GM18861 (cell line): ENCODE measurements around the gene EPHA6.
"Not testable (repeated sequence)": the region's sequence is repeated elsewhere in the genome, so short reads cannot be mapped to it uniquely, and the experiment has no call there.

Experiments
- ATAC-seq: cut with Tn5 transposase; IDR thresholded peaks from one replicate; pipeline ENCODE4 v1.9.1; 2021; ENCODE audit not compliant: unreplicated experiment

Gene EPHA6

DNA sequence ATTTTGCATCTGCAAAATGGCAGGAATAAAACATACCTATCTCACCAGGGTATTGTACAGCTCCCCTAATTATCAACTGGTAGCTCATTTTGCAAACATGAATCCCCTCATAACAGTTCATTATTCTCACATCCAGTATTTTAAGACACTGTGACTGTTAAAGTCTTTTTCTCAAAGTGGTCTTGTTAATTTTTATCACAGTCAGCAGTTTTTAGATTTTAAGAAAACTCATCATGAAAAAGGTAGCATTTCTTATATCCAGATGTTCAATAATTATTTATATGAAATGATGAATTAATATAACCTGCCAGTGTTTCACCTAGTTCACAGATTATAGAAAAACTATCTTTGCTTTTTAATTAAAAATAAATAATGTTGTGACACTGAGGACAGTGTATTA lies 595.2 kb downstream of the EPHA6 start:
- ATAC-seq, result no peak

DNA sequence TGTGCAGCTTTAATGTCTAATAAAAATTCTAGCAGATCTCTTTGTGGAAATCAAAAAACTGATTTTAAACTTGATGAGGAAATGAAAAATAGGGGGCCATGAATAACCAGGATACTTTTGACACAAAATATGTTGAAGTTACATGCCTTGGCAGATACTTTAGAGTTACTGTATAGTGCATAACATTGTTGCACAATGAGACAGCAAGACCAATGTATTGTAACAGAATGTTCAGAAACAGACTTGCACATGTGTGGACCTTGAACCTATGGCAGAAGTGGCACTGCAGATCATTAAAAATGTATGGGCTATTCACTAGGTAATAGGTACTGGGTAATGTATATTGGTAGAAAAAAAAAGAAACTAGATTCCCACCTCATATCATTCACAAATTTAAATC lies 607.2 kb downstream of the EPHA6 start:
- ATAC-seq, result no peak

DNA sequence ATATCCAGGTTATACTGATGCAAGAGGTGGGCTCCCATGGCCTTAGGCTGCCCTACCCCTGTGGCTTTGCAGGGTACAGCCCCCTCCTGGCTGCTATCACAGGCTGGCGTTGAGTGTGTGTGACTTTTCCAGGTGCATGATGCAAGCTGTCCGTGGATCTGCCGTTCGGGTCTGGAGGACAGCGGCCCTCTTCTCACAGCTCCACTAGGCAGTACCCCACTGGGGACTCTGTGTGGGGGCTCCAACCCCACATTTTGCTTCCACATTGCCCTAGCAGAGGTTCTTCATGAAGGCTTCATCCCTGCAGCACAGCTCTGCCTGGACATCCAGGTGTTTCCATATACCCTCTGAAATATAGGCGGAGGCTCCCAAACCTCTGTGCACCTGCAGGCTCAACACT lies 610.6 kb downstream of the EPHA6 start:
- no peak for ATAC-seq

DNA sequence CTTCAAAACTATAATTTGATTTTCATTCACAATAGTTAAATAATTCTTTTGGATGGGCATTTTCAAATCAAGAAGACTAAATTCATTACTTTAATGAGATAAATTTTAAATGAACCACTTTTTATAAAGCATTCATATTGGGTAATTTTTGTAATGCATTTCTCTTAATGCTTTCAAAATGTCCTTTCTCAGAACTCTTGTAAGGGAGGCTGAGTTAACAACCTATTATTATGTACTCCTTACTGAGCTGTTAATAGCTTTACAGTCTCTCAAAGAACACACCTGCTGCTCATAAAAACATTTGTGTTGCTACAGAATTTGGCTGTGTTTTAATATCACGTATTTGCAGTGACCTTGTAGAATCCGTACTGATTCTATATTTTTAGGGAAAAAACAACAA lies 616.2 kb downstream of the EPHA6 start:
- no peak for ATAC-seq

DNA sequence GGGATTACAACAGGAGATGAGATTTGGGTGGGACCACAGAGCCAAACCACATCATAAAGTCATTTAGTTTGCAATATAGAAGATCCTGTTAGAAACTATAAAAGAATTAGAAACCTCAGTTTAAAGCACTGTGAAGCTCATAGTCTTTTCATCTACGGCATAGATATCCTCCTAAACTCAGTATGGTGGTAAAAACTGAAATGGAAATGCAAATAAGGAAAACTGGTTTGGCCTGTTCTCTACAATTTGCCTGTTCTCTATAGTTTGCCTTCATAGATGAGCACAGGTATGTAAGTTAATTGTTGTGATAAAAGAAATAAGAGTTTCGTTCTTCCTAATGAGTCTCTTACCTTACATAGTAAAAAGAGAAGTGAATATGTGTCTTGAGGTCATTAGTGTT lies 618.5 kb downstream of the EPHA6 start:
- ATAC-seq, result no peak

DNA sequence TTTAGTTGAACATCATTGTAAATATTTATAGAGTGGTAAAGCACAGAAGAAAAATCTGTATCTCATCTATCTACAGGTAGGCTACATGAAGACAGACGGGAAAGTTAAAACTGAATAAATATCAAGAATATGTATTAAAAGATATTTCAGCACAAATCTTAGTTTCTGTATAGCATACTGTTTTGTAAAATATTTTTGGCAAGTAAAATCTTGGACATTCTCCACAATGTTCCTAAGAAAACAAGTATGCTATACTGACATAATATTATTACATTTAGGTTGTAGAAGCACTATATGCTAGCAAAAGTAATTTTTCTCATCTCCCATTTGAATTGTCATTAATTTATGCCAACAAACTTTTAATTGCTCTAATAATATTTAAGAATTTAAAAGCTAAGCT lies 623.7 kb downstream of the EPHA6 start:
- ATAC-seq, result no peak

DNA sequence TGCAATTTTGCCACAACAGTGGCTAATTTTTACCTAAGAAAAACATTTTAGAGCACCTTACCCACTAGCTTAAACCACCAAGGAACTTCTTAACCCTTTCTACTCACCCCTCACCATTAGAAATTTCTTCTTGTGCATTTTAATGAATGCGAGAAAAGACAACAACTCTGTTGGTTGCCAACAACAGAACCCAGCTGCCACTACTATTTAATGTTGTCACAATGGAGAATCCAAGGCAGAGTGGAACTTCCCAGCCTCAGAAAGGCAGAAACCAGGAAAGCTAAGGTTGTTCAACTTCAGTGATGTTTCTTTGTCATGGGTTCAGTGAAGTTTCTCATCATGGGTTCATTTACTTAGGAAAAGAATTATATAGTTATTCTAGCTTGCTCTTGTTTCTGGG lies 625.0 kb downstream of the EPHA6 start:
- ATAC-seq, result no peak

DNA sequence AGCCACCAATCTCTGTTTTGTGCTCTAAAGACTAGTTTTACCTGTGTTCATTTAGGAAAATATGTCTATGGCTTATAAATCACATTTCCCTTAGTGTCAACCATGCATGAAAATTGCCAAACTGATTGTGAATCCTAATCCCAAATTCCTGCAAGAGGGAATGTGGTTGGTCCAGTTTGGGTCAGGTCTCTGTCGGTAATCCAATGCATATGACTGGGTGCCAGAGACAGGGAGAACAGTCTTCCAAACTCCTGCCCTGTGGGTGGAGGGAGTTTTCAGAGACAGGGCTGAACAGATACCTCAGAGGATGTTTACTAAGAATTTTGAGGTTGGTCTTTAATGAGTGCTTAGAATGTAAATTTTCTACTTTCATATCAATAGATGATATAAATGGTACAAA lies 649.6 kb downstream of the EPHA6 start:
- no peak for ATAC-seq

DNA sequence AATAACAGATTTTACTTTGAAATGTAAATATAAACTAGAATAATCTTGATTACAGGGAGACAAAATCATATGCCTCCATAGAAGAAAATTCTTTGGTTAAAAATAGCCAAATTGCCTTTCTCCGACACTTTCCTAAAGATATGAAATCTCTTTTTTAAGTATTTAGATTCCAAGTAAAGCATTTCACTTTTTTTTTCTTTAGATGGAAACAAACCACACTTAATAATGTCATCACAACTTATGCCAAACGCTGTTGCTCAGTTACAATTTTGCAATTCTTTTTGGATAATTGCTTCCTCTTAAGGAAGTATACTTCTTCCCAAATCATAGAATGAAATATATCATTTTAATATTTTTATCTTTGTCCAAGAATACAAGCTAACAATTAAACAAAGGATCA lies 656.1 kb downstream of the EPHA6 start:
- ATAC-seq, result no peak

DNA sequence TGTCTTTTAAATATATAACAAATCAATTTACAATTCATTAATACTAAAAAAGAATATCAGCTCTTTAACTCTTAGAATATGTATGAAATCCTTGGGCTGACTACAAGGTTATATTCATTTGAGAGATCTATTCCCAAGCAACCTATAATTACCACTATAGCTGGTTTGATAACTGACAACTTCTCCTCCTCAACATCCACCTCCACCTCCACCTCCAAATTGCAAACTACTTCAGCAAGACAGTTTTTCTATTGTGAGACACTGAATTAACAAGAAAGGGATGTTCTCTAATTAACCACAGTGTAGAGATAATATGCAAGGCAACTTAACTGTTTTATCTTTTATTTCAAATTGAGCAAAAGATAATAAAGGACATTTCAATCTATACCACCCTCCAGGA lies 665.3 kb downstream of the EPHA6 start:
- no peak for ATAC-seq

DNA sequence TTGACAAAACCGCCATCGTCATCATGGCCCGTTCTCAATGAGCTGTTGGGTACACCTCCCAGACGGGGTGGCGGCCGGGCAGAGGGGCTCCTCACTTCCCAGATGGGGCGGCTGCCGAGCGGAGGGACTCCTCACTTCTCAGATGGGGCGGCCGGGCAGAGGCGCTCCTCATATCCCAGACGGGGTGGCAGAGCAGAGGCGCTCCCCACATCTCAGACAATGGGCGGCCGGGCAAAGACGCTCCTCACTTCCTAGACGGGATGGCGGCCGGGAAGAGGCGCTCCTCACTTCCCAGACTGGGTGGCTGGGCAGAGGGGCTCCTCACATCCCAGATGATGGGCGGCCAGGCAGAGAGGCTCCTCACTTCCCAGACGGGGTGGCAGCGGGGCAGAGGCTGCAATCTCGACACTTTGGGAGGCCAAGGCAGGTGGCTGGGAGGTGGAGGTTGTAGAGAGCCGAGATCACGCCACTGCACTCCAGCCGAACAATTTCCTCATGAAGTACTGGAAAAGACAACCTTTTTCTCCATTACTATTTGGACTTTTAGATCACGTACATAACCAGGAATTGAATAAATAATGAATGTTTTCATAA lies 666.4 kb downstream of the EPHA6 start:
- ATAC-seq, result not testable (repeated sequence)

DNA sequence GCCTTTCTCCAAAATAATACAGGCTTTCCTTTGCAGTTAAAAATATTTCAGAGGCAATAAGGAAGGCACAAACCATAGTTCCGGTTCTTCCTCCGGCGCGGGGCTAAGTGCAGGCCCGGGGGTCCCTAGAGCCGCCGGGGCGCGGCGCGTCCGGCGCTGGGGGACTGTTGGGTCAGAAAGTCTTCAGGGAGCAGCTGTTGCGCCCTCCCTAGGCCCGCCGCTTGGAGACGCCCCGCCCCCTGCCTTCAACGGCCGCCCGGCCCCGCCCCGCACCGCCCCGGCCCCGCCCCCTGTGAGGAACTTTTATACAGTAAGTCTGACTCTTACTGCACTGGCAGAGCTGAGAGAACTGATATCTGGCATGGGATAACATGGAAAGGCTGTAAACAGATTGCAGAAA lies 667.0 kb downstream of the EPHA6 start:
- ATAC-seq, result no peak

DNA sequence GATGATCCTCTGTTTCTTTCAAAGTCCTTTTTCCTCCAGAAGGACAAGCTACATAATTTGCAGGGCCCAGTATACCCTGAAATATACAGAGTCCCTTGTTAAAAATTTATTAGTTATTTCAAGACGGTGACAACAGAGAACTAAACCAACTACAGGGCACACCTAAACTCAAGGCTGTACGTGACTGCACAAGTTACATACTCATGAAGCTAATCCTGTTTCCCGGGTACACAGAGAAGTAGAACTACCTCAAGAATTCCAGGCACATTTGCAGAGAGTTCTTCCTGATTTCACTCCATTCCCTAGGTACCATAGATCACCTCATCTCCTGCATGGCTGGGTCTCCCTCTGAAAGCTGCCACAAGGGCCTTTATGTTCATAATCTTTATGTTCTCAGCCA lies 670.8 kb downstream of the EPHA6 start:
- no peak for ATAC-seq

DNA sequence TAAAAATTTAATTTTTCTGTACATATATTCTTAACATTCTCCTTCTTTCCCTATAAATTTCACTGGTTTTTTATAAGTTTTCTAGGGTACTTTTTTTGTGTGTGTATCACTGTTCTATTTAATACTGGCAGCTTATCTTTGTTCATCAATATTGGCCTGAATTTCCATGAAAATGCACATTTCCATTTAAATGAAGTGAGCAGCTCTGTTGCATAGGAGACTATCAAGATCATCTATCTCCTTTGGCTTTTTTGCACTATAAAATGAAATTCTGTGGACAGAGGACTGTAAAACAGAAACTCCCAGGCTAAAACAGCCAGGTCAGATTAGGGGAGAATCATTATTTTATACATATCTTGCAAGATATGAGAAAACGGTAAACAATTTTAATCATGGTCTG lies 673.2 kb downstream of the EPHA6 start:
- no peak for ATAC-seq

DNA sequence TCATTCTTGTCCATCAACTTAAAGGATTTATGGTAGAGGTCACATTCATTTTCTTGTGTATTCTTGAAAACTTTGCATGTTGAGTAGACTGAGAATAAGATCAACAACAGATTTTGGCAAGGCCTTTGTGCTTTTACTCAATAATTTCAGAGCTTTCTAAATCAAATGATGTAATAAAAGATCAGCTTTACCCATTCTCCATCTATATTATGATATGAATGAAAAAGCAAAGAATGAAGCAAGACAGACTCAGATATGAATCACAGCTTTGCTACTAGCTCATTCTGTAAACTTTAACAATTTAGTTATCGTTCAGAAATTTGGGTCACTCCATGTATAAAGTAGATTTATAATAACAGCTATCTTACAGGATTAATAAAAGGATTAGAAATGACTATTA lies 674.3 kb downstream of the EPHA6 start:
- ATAC-seq, result no peak

DNA sequence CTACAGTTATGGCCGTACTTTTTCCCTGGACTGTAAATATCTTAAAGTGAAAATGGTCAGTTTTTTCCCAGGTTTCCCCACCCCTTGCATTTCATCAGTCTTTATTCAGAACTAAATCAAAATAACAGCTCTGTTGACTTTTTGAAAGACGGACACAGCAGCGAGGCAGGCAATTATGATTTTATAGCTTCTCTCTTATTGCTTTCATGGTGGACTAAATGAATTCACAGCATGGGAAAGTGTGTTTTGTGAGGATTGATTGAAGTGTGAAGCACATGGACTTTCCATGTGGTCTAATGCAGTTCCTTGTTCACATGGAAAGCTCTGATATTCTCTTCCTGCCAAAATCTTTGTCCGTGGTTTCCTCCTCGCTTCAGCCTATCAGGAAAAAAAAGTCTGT lies 681.5 kb downstream of the EPHA6 start:
- ATAC-seq, result no peak

DNA sequence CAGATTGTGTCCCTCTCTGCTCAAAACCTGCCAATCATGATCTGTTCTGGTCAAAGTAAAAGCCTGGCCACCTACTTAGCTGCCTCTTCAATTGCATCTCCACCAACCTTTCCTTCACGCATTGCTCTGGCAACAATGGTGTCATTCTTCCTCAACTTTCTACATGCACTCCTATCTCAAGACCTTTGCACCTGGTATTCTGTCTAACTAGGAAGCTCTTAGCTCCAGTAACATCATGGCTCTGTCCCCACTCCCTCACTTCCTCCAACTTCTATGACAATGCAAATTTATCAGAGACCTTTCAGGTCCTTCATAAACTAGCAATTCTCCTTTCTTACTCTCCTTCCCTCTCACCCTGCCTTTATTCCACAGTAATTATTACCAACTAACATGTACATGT lies 682.7 kb downstream of the EPHA6 start:
- ATAC-seq, result no peak

DNA sequence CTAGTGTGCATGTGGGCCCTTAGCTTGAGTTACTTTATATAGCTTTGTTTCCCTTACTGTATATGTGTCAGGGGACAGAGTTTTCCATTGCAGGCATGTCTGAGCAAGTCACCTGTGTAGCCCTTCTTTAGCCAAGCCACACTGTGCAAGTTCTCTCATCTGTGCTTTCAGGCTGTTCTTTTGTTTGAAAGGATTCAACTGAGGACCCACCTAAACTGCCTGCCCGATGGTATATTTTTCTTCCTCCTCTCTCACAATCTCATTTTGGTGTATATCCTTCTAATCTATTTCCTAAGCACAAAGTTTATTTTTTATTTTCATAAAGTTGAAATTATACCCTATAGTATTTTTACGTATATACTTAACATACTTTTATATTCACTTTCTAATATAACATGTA lies 690.1 kb downstream of the EPHA6 start:
- ATAC-seq, result no peak

DNA sequence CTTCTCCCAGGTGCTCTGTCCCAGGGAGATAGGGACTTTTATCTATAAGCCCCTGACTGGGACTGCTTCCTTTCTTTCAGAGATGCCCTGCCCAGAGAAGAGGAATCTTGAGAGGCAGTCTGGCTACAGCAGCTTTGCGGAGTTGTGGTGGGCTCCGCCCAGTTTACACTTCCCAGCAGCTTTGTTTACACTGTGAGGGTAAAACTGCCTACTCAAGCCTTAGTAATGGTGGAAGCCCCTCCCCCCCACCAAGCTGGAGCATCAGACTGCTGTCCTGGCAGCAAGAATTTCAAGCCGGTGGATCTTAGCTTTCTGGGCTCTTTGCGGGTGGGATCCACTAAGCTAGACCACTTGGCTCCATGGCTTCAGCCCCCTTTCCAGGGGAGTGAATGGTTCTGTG lies 696.4 kb downstream of the EPHA6 start:
- no peak for ATAC-seq

DNA sequence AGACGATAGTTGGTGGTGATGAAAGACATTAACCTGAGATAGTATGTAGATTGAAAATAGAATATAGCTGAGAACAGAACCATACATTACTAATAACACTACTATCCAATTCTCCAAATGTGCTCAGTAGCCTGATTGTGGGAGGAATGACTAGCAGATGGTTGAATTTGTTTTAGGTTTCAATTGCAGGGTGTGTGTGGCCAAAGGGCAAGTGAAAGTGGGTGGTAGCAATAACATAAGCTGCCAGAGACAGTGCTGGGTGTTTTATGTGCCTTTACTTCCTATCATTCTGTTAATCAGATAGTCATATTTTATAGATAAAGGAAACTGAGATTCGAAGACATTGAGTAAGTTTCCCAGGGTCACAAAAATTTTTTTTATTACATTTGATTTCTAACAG lies 700.7 kb downstream of the EPHA6 start:
- no peak for ATAC-seq

DNA sequence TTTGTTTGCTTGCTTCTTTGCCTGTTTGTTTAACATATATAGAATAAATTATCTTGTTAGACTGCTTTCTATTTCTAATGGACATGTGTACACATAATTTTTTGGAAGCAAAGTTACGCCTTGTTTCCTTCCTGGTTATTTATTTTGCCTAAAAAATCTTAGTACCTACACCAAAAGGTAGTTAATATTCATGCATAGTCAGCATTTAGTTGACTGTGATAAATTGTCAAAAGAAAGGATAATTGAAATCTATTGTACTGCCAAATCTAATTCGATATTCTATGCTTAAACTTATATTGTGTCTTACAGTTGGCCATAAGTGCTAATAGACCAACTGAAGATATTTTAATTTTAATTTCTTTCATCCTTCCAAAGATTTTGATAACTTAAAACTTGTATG lies 716.3 kb downstream of the EPHA6 start:
- no peak for ATAC-seq

DNA sequence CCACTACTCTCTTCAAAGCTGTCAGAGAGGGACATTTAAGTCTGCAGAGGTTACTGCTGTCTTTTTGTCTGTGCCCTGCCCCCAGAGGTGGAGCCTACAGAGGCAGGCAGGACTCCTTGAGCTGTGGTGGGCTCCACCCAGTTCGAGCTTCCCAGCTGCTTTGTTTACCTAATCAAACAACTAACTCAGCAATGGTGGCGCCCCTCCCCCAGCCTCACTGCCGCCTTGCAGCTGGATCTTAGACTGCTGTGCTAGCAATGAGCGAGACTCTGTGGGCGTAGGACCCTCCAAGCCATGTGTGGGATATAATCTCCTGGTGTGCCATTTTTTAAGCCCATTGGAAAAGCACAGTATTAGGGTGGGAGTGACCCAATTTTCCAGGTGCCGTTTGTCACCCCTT lies 733.2 kb downstream of the EPHA6 start:
- not testable (repeated sequence) for ATAC-seq

DNA sequence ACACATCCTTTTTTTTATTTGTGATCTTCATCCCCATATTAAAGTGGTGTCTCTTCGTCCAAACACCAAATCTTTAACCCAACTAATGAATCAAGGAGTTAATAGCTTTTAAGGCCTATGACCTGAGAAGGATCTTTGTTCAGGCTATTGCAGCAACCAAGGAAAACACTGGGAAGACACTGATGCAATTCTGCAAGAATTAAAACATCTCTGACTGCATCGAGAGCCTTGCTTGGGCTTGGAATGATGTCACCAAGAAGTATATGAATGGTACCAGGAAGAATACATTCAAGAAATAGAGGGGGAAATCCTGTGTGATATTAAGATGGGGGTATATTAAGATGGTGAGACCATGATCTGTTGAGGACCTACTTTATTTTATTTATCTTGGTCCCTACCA lies 736.0 kb downstream of the EPHA6 start:
- no peak for ATAC-seq

DNA sequence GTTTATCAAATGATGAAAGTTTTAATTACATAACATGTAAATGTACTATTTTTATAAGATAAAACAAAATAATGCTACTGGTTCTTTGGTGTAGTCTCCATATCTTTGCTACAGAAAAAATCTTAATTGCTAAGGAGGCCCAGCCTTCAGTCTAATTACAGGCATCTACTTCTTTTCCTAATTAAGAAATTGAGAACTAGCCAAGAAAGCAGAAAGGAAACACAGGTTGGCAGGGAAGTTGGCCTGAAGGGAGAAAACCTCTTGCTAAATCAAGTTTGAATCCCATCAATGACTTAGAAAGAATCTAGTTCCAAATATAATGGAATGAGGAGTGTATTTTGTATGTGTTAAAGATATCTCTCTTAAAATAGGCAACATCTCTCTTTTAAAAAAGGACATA lies 737.8 kb downstream of the EPHA6 start:
- no peak for ATAC-seq
